Femur (tissue), 1 donor: ENCODE measurements around the gene UXS1.

Experiments used
- DNase-seq: peaks from one replicate; pipeline ENCODE4 v3.0.0-alpha.2; 2017

The UXS1 gene

DNA sequence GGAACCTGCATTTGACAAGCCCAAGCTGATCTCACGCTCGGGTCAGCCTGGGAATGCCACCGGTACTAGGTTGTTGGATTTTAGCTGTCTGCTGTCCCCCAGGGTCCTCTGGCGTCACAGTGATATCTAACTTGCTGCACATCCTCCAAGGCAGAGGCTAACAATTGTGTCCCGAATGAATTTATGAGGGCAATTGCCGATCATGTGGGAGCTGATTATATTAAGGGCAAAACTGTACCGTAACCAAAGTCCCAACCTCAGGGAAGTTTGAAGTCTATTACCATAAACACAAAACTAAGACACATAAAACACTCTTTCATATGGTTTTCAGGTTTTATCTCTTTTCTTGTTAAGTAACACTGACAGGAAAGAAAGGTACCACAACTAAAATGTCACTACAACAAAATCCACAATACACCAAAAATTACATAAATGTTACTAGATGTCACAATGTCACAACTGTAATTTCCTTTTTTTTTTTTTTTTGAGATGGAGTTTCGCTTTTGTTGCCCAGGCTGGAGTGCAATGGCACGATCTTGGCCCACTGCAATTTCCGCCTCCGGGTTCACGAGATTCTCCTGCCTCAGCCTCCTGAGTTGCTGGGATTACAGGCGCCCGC lies 6.7 kb downstream of the UXS1 start:
- no peak for DNase-seq

- DNase-seq, result no peak
These were observed 8.5 kb downstream of the UXS1 start for GRCh38 chr2:106185475-106186184.

DNA sequence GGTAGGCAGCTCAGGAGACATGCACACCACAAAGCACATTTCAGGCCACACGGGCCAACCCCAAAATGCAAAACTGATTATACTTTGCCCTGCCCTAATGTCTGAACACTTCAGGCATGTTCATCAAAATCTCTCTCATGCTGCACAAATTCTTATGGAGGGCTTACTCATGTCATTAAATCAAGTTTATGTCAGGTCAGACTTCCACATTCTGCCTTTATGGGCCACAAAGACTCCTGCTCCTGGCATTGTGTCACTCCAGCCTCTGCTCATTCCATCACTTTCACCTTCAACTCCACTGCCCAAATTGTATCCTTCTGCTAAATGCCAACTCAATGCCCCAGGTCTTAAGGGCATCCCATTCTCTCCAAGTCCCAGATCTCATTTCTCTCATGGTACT lies 9.2 kb downstream of the UXS1 start:
- DNase-seq, result no peak

- DNase-seq, result no peak
These were observed 9.7 kb downstream of the UXS1 start for GRCh38 chr2:106184394-106184793.

GRCh38 chr2:106183101-106183696 lies 10.9 kb downstream of the UXS1 start:
- no peak for DNase-seq

GRCh38 chr2:106181064-106181463 lies 13.0 kb downstream of the UXS1 start:
- no peak for DNase-seq

DNA sequence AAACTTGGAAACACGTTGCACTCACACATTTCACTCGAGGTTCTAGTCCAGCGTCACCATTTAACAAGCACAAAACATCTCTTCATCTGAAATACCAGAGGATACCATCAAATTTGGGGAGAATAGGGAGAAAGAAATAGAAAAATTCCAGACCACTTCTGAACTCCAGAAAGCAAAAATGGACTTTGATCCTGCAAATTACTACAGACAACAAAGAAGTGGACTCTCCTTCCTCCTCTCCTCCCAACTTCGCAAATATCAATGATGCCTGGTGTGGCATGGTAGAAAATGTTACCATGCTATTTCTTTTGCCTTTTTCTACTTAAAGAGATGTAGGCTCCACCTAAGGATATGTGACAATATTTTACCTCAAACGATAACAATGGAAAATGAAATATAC lies 13.5 kb downstream of the UXS1 start:
- DNase-seq, result no peak

DNA sequence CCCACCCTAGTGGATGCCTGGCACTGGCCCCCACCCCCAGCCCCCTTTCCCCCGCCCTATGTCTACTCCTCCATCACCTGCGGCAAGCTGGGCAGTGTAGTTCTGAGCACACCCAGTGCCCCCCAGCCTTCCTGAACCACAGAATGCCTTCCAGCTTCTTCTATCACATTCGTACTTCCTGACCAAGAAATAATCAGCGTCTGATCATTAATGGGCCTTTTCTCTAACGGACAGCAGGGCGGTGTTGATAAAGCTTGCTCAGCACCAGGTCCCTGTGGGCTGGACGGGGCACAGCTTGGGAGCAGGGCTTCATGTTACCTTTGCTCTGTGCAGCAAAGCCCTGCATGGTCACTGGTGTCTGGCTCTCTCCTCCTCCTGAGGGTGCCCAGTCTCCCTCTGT lies 15.4 kb downstream of the UXS1 start:
- no peak for DNase-seq

GRCh38 chr2:106177581-106177980 lies 16.5 kb downstream of the UXS1 start:
- DNase-seq, result no peak

GRCh38 chr2:106176446-106177099 lies 17.5 kb downstream of the UXS1 start:
- DNase-seq, result no peak

DNA sequence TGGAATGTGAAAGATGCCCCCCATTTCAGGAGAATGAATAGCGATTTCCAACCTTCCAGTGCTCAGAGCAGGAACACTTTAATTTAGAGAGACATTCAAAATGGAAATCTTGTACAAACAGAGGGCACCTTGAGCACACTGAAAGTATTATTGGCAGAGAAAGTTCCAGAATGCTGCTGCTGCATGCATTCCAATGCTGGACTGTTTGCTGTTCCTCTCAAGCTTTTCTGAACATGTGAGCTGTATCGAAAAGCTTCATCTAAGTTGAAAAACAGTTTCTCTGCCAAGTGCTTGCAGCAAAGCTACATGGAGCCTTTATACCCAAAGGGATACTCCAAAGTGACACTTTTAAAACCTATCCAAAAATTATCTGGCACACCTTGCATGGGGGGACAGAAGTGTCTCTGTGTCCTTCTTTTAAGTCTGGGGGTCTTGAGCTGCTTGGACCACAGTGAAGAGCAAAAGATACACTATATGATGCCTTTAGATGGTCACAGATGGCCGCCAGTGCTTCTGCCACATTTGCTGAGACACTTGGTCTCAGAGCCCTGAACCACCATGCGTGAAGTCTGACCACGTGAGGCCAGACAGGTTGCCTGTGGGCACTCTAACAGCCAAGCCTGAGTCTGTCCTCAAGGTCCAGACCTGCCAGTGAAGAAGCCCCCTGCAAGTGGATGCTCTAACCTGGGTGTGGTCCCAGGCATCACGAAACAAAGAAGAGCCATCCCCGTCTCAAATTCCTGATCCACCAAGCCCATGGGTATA lies 18.8 kb downstream of the UXS1 start:
- DNase-seq, result no peak

- no peak for DNase-seq
These were observed 20.0 kb downstream of the UXS1 start for GRCh38 chr2:106174056-106174455.

GRCh38 chr2:106172649-106173048 lies 21.5 kb downstream of the UXS1 start:
- DNase-seq, result no peak

DNA sequence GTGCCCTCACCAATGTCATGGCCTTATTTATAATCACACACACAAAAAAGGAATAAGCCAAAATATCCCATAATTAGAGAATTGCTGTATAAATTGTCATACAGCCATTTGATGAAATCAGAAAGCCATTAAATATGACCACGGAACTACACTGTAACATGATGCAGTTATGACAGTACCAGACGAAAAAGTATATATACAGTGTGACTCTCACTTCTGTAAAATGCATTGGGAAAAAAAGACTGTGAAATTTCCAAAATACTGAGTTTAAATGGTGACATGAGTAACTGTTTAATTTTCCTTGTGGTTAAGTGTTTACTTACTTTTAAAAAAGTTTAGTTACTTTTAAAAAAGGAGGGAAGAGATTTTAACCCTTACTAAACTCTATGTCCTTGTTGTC lies 25.4 kb downstream of the UXS1 start:
- DNase-seq, result no peak

GRCh38 chr2:106167067-106167466 lies 27.0 kb downstream of the UXS1 start:
- DNase-seq, result no peak

- DNase-seq, result no peak
These were observed 28.5 kb downstream of the UXS1 start for GRCh38 chr2:106165561-106165960.

GRCh38 chr2:106165029-106165428 lies 29.1 kb downstream of the UXS1 start:
- no peak for DNase-seq

- DNase-seq, result no peak
These were observed 30.1 kb downstream of the UXS1 start for GRCh38 chr2:106163948-106164545.

DNA sequence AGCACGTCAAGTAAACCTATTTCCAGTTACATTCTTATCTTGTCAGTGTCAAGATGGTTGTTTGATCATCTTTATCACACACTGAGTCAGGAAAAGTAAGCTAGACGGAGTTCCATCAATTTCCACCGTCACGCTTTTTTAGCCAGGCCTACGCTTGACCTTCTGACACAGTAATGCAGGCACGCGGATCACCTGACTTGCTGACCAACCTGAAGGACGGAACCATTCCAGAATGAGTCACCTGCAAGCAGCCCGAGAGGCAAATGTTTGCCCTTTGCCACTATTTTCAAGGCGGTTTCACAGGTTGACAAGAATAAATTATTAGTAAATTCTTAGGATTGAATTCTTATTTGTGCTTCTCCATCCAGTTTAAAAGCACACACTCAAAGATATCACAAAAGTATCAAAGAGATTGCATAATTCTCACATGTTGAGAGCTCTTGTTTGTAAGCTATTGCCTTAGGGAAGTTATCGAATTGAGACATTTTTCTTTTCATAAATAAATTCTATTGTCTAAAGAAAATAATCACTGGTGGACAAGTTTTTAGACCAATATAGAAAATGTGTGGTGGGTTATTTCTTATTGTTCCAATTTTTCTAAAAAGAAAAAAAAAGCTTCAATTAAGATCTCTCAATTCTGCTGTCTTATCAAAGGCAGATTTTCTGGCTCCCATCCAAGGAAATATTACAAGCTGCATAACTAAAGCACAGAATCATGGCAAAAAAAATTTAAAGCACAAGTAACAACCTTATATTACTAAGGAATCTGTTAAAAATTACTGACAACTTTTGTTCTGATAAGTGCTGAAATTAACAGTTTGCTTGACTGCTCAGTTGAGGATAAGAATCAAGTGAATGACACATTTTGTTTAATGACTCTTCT lies 31.9 kb downstream of the UXS1 start:
- no peak for DNase-seq

- DNase-seq, result no peak
These were observed 32.8 kb downstream of the UXS1 start for GRCh38 chr2:106161341-106161740.

- peak; percentile 56 for DNase-seq
These were observed 33.3 kb downstream of the UXS1 start for GRCh38 chr2:106160786-106161261.
